Activated CD4-positive, alpha-beta T cell treated with anti-CD3 and anti-CD28 coated beads, Interleukin-2, amount 50 U/mL, for 1 hour (primary cell): ENCODE data around the gene MAD1L1.

Source experiments
- DNase-seq: peaks from one replicate; pipeline ENCODE4 v3.0.0-alpha.2; 2020

MAD1L1 gene

GRCh38 chr7:2151801-2152612, 80.7 kb downstream of the MAD1L1 start:
- no peak for DNase-seq

GRCh38 chr7:2151237-2151636, 81.5 kb downstream of the MAD1L1 start:
- DNase-seq = no peak

- no peak for DNase-seq
These were observed 82.3 kb downstream of the MAD1L1 start for GRCh38 chr7:2150445-2150815.

- no peak for DNase-seq
These were observed 82.9 kb downstream of the MAD1L1 start for GRCh38 chr7:2149672-2150444.

GRCh38 chr7:2148814-2149213, 83.9 kb downstream of the MAD1L1 start:
- no peak for DNase-seq

- DNase-seq = no peak
These were observed 84.6 kb downstream of the MAD1L1 start for GRCh38 chr7:2148189-2148588.

- DNase-seq = no peak
These were observed 85.9 kb downstream of the MAD1L1 start for GRCh38 chr7:2146676-2147472.

- DNase-seq = no peak
These were observed 86.7 kb downstream of the MAD1L1 start for GRCh38 chr7:2145835-2146580.

- DNase-seq = no peak
These were observed 87.8 kb downstream of the MAD1L1 start for GRCh38 chr7:2144926-2145325.

- no peak for DNase-seq
These were observed 88.7 kb downstream of the MAD1L1 start for GRCh38 chr7:2143981-2144595.

- DNase-seq = no peak
These were observed 89.3 kb downstream of the MAD1L1 start for GRCh38 chr7:2143450-2143849.

- no peak for DNase-seq
These were observed 90.4 kb downstream of the MAD1L1 start for GRCh38 chr7:2142386-2142785.

GRCh38 chr7:2141651-2142050, 91.1 kb downstream of the MAD1L1 start:
- DNase-seq = no peak

GRCh38 chr7:2141021-2141410, 91.7 kb downstream of the MAD1L1 start:
- DNase-seq = no peak

- DNase-seq = no peak
These were observed 92.3 kb downstream of the MAD1L1 start for GRCh38 chr7:2140216-2141020.

GRCh38 chr7:2139004-2139699, 93.6 kb downstream of the MAD1L1 start:
- no peak for DNase-seq

- peak; percentile 53 for DNase-seq
These were observed 94.5 kb downstream of the MAD1L1 start for GRCh38 chr7:2138146-2138765.

GRCh38 chr7:2134740-2135139, 98.0 kb downstream of the MAD1L1 start:
- no peak for DNase-seq

- DNase-seq = no peak
These were observed 100.5 kb downstream of the MAD1L1 start for GRCh38 chr7:2132243-2132642.

- no peak for DNase-seq
These were observed 100.9 kb downstream of the MAD1L1 start for GRCh38 chr7:2131800-2132199.
